Umbilical cord (tissue), 2 donors: Measurements from ENCODE around the gene SIPA1L3. TPM values are rescaled to one million over a fixed set of nuclear protein-coding genes. Genes with fewer than 3 reads are reported as not detected.

Source experiments
- DNase-seq: peaks from one replicate; pipeline ENCODE4 v3.0.0-alpha.2; 2015; ENCODE audit warnings: low spot score
- total RNA-seq: library from RNA; depleted of rRNA; stranded (reverse); fragments of >200 nt; gene quantifications from one replicate; pipeline ENCODE4 v1.2.3, GENCODE V29; 2014; ENCODE audit warnings: low replicate concordance; ENCODE audit not compliant: insufficient read depth

Gene SIPA1L3
- total RNA-seq, 1 donor from 2014 or later = 13.7 TPM

DNA sequence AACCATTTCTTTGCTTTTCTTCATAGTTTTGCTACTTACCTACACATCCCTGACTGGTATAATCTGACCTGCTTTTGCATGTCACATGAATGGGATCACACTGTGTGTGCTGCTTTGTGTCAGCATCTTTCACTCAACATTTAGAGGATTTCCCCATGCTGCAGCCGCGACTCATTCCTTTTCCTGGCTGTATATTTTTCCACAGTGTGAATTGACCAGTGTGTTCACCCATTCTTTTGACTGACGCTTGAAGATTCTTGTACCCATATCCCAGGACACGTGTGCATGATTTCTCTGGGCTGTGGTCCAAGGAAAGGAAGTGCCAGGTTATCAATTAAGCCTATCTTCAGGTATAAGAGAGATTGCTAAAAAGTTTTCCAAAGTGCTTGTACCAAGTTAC is 198.6 kb downstream of the SIPA1L3 start:
- DNase-seq = no peak

DNA sequence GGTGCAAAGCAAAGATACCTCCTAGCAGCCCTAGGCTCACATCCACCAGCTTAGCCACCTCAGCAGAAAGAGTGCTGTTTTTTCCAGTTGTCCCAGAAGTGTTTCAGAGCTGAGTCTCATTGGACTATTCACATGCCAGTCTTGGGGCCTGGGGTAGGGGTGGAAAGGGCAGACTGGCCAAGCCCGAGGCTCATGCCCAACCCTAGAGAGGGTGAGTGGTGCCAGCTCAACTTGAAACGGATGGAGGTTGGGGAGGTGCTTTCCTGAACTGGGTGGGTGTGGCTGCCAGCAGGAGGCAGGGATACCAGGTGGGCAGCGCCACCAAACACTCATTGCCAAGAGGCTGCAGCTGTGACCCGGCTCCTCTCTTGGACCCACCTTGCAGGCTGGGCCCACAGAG is 200.1 kb downstream of the SIPA1L3 start:
- no peak for DNase-seq

DNA sequence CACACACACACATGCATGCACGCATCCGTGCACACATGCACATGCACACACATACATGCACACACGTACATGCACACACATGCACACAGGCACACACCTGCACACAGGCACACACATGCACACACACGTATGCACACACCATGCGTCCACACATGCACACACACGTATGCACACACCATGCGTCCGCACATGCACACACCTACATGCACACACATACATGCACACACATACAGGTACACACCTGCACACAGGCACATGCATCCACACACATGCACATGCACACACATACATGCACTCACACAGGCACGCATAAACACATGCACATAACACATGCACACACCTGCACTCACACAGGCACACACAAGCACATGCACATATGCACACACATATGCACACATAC is 204.9 kb downstream of the SIPA1L3 start:
- DNase-seq = no peak

DNA sequence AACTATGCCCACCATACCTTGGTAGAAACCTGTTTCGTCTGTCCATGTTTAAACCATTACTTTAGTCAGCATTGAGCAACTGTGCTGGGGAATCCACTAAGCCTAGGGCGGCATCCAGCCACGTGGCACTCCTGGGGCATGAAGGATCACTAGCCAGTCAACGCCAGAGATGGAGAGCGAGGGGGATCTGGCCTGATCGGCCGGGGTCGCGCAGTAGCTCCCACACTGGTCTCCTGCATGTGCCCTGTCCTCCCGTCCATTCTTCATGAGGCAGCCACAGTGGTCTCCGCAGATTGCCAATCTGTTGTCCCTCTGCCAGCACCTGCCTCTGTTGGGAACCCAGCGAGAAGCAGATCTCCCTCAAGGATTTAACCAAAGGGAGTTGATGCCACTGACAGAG is 207.6 kb downstream of the SIPA1L3 start:
- DNase-seq = no peak

DNA sequence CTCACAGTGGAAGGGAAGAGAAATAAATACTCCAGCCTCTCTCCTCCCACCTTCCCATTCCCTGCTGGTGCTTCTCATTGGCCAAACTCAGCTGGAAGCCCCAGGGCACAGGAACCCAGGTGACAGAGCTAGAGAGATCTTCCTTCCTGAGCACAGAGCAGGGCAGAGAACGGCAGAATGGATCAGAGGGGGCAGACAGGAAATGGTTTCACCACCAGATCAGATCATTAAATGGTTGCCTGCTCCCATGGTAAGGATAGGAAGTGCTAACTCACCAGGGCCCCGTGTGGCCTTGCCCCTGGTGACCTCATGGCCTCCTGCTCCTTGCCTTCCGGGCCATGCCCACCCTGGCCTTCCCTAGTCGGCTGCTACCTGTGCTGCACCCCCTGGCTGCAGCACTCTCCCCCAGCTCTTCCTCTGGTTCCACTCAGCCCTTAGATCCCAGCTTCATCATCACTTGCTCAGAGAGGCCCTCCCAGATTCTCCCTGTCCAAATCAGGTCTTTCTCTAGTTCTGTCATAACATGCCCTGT is 208.3 kb downstream of the SIPA1L3 start:
- DNase-seq = no peak

DNA sequence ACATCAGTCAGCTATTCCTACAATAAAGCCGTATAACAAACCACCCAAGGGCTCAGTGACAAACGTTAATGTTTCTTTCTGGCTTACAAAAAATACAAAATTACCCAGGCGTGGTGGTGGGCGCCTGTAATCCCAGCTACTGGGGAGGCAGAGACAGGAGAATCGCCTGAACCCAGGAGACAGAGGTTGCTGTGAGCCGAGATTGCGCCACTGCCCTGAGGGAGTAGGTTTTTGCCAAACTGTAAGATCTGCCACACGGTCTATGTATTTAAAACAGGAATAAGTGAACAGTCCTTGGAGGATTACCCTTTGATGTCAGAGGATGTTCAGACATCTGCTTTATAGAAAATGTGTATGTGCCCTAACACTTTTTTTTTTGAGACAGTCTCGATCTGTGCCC is 211.2 kb downstream of the SIPA1L3 start:
- no peak for DNase-seq

DNA sequence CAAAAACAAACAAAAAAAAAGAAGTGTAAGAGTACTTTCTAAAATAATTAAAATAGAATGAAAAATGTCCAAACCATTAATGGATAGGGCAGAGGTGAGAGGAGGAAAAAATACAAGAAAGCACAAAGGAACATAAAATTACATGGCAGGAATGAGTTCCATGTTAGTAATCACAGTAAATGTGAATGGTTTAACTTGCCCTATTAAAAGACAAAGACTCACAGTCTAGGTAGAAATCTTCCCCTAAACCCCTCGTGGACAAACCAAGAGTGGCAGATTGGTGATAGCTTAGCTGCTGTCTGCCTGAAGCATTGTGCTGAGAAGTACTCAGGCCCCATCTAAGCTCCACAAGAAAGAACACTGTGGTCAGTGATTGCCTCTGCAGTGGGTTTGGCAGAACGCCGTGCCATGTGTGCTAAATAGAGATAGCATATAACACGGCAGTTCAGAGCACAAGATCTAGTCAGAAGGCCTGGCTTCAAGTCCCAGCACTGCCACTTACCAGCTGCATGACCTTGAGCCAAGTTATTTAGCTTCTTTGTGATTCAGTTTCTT is 213.5 kb downstream of the SIPA1L3 start:
- no peak for DNase-seq

DNA sequence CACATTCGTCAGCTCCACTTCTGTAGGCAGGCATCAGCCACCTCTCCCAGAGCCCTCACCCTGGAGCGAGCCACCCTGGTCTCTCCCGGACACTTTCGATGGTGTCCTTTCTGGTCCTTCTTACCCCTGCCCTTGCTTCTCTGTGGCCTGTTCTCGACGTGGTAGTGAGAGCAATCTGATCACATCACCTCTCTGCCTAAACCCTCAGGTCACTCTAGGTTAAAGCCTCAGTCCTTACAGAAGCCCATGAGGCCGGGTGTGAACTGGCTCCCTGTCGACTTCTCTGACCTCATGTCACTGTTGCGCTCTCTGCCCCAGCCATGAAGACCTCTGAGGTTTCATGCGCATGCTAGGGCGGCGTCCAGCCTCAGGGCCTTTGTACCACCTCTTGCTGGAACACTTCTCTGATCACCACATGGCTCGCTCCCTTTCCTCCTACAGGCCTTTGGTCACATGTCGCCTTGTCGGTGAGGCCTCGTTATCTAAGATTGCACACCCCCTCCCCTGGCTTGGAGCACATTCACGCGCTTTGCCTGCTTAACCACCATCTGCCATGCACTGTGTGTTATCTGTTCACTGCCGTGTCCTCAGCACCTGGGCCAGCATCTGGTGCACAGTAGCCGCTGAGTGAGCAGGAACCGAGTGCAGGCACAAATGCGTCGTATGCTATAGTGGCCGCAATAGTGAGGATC is 215.5 kb downstream of the SIPA1L3 start:
- DNase-seq = no peak

DNA sequence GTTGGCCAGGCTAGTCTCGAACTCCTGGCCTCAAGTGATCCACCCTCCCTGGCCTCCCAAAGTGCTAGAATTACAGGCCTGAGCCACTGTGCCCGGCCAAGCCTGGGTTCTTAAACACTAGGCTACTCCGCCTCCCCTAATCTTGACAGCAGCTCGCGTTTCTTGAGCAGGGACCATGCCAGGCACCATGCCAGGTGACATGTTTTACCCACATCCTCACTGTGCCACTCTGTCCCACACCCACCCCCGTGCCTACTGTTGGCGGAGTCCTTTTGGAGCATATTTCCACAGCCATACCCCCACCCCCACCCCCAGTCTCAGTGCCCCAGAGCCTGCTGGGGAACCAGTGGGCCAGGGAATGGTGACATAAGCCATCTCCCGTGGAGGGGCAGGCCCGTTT is 218.2 kb downstream of the SIPA1L3 start:
- DNase-seq = no peak

DNA sequence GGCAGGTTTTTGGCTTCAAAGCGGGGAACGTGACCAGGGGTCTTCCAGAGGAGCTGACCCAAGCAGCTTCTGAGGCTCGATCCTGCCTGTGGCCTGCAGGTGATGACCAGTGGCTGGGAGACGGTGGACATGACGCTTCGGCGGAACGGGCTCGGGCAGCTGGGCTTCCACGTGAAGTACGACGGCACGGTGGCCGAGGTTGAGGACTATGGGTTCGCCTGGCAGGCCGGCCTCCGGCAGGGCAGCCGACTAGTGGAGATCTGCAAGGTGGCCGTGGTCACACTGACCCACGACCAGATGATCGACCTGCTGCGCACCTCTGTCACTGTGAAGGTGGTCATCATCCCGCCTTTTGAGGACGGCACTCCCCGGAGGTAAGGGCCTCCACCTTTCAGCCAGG is 223.4 kb downstream of the SIPA1L3 start:
- DNase-seq = no peak

DNA sequence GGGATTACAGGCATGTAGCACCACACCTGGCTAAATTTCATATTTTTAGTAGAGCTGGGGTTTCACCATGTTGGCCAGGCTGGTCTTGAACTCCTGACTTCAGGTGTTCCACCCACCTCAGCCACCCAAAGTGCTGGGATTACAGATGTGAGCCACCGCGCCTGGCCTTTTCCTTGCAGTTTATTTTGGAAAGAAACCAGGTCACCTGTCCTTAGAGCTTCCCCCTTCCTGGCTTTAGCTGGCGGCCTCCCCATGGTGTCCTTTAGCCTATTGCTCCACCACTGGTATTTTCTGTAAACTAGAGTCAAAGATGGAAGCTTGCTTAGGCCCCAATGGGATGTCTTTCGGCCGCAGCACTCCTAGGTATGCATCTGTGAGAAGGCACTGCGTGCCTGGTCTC is 225.8 kb downstream of the SIPA1L3 start:
- DNase-seq = no peak

DNA sequence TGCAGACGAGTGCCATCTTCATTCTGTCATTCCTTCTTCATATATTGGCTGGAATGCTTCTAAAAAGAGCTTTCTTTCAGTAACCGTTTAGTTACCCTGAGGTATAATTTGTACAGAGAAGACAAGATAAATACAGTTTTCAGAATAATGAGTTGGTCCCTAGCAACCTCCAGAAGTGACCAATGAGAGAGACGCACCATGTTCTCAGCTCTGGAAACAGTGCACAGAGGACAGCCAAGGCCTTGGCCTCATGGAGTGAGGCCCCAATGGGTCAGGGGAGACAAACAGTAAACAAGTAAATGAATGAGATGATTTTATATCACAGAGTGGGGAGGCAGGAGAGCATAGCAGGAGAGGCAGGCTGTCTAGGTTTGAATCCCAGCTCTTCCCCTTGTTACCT is 226.3 kb downstream of the SIPA1L3 start:
- DNase-seq = no peak

DNA sequence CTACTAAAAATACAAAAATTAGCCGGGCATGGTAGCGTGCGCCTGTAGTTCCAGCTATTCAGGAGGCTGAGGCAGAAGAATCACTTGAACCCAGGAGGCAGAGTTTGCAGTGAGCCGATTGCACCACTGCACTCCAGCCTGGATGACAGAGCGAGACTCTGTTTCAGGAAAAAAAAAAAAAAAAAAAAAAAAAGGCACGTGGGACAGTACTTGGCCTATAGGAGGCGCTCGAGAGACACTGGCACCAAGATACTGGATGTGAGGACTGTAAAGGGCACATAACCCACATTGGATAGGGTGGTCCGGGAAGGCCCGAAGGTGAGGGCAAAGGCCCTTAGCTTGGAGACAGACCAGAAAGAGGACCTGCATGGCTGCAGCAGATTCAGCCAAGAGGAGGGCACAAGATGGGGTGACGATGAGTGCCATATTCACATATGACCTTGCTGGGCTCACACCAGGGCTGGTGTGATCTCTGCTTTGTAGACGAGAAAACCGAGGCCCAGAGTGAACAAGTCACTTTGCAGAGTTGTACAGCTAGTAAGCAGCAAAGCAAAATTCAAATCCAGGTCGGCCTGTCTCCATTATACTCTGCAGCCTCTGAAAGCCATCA is 227.6 kb downstream of the SIPA1L3 start:
- DNase-seq = no peak

DNA sequence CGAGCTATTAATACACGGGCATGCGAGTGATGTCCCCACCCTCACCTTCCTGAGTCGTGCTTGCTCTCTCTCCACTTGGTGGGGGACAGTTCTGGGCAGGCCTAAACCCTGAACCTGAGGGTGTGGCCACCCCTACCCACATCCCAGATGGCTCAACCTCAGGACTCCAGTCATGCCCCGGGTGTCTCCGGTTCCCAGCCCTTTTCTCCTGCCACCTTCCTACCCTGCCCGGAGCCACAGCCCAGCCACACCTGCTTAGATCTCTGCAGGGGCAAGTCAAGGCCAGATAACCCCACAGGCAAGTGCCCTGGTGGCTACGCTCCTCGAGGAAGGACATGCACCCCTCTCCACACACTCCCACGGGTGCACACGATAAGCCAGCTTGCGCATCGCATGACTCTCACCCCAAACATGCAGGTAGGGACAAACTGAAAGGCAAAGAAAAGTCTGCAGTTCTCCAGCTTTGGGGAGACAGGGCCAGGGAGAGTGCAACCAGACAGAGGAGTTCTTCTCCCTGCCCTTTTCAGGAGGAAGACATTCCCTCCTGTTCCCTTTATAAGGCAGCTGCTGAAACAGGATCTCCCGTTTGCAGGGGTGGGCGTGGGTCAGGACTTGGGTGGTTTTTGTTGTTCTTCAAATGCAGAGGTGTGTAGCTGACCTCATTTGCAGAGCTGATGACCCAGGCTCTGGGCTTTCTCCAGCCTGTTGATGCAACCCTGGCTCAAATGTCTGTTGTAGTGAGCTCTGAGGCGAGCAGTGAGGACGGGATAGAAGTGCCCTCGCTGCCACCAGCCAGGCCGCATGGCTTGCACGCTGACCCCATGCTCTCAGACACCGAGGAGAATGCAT is 228.4 kb downstream of the SIPA1L3 start:
- no peak for DNase-seq

DNA sequence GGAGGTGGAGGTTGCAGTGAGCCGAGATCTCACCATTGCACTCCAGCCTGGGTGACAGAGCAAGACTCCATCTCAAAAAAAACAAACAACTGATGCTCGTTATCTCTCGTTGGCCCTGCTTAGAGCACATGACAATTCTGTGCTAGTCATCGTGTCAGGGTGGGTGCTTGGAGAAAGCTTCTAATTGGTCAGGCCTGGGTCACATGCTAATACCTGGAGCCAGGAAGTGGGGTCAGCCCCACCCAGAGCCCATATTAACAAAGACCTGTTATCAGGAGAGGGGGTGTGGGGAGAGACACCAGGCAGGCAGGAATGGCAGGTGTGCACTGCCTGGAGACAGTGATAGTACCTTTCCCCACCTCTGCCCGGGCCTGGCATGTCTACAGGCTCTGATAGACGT is 232.1 kb downstream of the SIPA1L3 start:
- DNase-seq = no peak

DNA sequence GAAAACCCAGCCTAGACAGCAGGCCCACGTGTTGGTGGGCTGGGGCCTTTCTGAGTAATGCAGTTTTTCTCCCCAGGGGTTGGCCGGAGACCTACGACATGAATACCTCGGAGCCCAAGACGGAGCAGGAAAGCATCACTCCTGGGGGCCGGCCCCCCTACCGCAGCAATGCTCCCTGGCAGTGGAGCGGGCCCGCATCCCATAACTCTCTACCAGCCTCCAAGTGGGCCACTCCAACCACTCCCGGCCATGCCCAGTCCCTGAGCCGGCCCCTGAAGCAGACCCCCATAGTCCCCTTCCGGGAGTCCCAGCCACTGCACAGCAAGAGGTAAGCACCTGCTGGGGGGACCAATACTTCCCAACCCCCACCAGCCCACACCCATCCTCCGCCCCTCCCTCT is 234.1 kb downstream of the SIPA1L3 start:
- no peak for DNase-seq

DNA sequence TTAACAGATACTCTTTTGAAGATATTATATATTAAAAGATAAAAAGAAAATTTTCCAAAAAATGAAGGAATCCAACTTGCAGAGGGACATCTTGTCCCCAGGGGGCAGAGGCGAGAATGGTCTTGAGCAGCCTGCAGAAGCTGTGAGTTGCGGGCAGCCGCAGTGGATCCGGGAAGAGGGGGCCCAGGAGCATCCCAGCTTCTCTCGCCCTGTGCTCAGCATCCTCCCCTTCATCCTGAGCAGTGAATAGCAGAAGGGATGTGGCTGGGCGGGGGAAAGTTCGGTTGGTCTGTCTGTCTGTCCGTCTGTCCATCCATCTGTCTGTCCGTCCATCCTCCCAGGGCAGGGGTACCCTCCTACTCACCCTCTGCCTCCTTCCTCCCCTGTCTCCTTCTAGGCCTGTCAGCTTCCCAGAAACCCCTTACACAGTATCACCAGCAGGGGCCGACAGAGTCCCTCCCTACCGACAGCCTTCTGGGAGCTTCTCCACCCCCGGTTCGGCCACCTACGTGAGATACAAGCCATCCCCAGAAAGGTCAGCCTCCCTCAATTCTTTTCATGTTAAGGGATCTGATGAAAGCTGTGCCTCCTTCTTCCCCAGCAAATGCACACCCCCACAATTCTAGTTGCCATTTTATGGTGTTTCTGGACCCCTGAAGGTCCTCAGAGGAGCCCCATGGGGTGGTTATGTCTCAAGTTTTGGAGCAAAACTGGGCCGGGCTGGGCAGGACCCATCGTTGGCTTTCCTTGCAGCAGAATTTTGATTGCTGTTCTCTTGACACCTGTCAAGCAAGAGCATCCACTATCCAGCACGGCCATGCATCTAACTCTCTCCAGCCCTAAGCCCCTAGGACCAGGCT is 235.4 kb downstream of the SIPA1L3 start:
- DNase-seq = peak; percentile 61

DNA sequence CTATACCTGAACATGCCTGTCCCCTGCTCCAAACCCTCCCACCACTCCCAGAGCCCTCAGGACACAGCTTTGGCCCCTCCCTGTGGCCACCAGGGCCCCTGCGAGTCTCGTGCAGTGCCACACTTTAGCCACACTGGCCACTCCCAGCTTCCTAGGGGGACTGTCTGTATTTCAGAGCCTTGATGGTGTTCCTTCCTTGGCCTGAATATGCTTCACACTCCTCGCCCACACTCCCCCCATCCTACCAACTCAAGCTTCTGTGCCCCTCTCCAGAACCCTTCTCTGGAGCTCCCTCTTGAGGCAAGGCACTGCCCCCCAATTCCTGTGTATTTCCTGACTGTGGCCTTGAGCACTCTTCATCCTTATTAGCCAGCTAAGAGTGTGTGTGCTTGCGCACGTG is 236.8 kb downstream of the SIPA1L3 start:
- DNase-seq = no peak

DNA sequence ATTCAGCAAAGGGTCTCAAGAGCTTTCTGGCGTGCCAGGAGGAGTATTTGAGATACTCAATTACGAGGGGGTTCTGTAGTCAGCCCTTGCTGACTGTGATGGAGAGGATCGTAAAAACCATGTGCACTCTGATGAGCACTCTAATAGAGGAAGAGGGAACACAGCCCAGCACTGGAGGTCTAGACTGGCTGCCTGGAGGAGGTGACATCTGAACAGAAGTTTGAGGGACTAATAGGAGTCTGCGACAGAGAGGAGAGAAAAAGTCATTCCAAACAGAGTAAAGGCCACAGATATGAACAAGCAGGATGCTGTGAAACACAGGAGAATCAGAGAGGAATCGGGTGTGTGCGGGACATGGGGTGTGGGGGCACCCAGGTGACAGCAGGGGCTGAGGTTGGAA is 237.7 kb downstream of the SIPA1L3 start:
- no peak for DNase-seq

DNA sequence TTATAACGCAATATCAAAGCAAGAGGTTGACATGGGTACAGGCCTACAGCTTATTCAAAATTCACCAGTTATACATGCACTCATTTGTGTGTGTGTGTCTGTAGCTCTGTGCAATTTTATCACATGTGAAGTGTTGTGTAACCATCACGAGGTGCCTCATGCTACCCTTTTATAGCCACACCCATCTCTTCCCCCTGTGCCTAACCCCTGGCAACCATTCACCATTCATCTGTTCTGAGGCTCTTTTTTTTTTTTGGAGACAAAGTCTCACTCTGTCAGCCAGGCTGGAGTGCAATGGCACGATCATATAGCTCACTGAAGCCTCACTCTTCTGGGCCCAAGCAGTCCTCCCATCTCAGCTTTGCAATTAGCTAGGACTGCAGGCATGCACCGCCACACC is 238.6 kb downstream of the SIPA1L3 start:
- DNase-seq = no peak

DNA sequence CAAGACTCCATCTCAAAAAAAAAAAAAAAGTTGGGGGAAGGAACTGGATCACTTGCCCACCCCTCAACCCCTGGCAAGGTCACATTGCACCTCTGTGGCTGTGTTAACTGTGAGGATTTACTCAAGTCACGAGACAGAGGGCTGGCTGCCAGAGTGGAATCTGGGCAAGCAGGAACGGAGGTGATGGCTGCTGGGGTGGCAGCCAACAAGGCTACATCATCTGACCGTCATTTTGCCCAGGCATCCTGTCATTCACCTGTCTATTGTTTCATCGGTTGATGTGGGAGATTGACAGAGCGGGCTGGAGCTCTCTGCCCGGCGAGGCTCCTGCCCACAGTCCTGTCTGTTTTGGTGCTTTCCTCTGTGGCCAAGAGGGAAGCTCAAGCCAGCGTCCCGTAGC is 241.3 kb downstream of the SIPA1L3 start:
- no peak for DNase-seq
